HepG2 (cell line): Measurements from ENCODE around the gene GJD3. TPM values are rescaled to one million over a fixed set of nuclear protein-coding genes. Genes with fewer than 3 reads are reported as not detected.

ENCODE experiments used
- EEA1 ChIP-seq: sonication (generic); formaldehyde crosslinking; IDR thresholded peaks from 2 replicates; pipeline ENCODE4 v1.5.1; 2020; ENCODE audit warnings: mild to moderate bottlenecking, missing genetic modification reagents, borderline replicate concordance
- KDM6A ChIP-seq: IDR thresholded peaks from 2 replicates; pipeline ENCODE4 v1.6.1; 2016; ENCODE audit warnings: low read depth
- LCORL ChIP-seq, 2 experiments: fragments of 450-650 bp in 1 of 2; sonication (generic) in 1 of 2; formaldehyde crosslinking in 1 of 2; IDR thresholded peaks; 2 replicates each; pipeline versions ENCODE4 v1.5.0 to v1.6.1; 2017 to 2020; ENCODE audit warnings: antibody characterized with exemption in 1 of 2, missing genetic modification reagents in 1 of 2
- SAP130 ChIP-seq: IDR thresholded peaks from 2 replicates; pipeline ENCODE4 v1.6.1; 2016; ENCODE audit warnings: low read depth
- ZNF12 ChIP-seq: sonication (generic); formaldehyde crosslinking; IDR thresholded peaks from 2 replicates; pipeline ENCODE4 v1.5.0; 2020; ENCODE audit warnings: missing genetic modification reagents
- ZNF713 ChIP-seq: sonication (generic); formaldehyde crosslinking; IDR thresholded peaks from 2 replicates; pipeline ENCODE4 v1.4.0; 2020; ENCODE audit warnings: mild to moderate bottlenecking, missing genetic modification reagents
- polyA plus RNA-seq, 8 experiments: library from polyadenylated mRNA; depleted of rRNA in 3 of 8; stranded (reverse) in 7 of 8; unstranded in 1 of 8; fragments of >200 nt; fragmentation: Illumina TruSeq in 4 of 8; extraction: Trizol in 4 of 8; gene quantifications; 2 replicates each; pipeline versions ENCODE4 v1.2.1 to v1.2.3, GENCODE V29; 2011 to 2016; ENCODE audit warnings: low read depth in 4 of 8, missing spikeins in 1 of 8, mixed read lengths in 1 of 8; ENCODE audit not compliant: insufficient read depth in 1 of 8
- total RNA-seq, 5 experiments: library from RNA; depleted of rRNA; stranded (reverse); fragments of >200 nt; fragmentation: Illumina TruSeq; extraction: Trizol; gene quantifications; 2 replicates each; pipeline ENCODE4 v1.2.3, GENCODE V29; 2016; ENCODE audit warnings: low read depth in 1 of 5
- TF ChIP-seq, protein P1 (sequence below): sonication (generic); formaldehyde crosslinking; IDR thresholded peaks from 2 replicates; pipeline ENCODE4 v1.5.1; 2020; ENCODE audit warnings: missing genetic modification reagents, mild to moderate bottlenecking, borderline replicate concordance
- TF ChIP-seq, protein P2 (sequence below): sonication (generic); formaldehyde crosslinking; IDR thresholded peaks from 2 replicates; pipeline ENCODE4 v1.5.0; 2020; ENCODE audit warnings: mild to moderate bottlenecking, missing genetic modification reagents, borderline replicate concordance
- TF ChIP-seq, protein P3 (sequence below): sonication (generic); formaldehyde crosslinking; IDR thresholded peaks from 2 replicates; pipeline ENCODE4 v1.4.0; 2020; ENCODE audit warnings: missing genetic modification reagents, low read depth, mild to moderate bottlenecking, borderline replicate concordance
- TF ChIP-seq, protein P4 (sequence below): sonication (generic); formaldehyde crosslinking; IDR thresholded peaks from 2 replicates; pipeline ENCODE4 v1.8.0; 2022; ENCODE audit warnings: missing genetic modification reagents, mild to moderate bottlenecking, borderline replicate concordance

Gene GJD3
- total and polyA plus RNA-seq, 2 of the 13 experiments (the other 11 are each of a cell fraction or from before 2014, with no cell fraction given): not detected

DNA sequence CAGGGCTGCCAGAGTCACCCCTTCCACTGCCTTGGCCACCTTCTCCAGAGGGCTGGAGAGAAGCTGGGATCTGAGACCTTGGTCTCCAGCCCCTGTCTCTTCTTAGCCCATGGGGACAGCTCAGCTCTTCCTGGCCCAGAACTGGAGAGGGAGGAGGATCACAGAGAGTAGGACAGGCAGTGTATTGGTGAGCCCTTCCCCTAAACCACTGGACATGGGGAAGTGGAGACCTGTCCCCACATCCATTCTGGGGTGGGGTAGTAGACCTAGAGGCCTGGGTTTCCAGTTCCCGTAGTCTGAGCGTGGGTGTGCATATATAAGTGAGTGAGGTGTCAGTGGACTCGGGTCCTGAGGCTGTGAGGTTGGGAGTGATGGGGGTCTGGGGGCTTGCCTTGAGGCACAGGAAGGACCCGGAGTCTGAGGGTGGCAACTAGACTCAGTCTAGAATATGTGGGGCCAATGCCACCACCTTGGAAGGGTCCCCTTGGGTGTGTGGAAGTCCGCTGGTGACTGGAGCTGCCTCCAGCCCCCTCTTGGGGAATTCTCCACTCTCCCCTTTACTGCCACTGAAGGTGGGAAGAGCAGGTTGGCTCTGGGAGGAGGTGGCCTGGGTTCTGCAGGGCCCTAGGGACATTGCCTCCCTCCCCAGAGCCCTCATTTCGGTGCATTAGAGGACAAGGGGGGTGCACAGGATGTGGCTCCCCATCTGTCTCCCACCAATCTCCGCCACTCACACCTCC, 19.9 kb downstream of the GJD3 start (continued):
- no peak for TF ChIP-seq SAP130 (CRISPR knock-in tag)
- TF ChIP-seq, protein P1, sequence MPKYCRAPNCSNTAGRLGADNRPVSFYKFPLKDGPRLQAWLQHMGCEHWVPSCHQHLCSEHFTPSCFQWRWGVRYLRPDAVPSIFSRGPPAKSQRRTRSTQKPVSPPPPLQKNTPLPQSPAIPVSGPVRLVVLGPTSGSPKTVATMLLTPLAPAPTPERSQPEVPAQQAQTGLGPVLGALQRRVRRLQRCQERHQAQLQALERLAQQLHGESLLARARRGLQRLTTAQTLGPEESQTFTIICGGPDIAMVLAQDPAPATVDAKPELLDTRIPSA: 0 out of 2 replicates have a peak, but pooled peaks have one; percentile 2
- TF ChIP-seq ZNF713 (CRISPR knock-in tag): no peak
- no peak for TF ChIP-seq LCORL (IDR thresholded peaks at IDR 0.05)
- no peak for TF ChIP-seq LCORL (CRISPR knock-in tag; IDR thresholded peaks at IDR 0.05)
- TF ChIP-seq, protein P2, sequence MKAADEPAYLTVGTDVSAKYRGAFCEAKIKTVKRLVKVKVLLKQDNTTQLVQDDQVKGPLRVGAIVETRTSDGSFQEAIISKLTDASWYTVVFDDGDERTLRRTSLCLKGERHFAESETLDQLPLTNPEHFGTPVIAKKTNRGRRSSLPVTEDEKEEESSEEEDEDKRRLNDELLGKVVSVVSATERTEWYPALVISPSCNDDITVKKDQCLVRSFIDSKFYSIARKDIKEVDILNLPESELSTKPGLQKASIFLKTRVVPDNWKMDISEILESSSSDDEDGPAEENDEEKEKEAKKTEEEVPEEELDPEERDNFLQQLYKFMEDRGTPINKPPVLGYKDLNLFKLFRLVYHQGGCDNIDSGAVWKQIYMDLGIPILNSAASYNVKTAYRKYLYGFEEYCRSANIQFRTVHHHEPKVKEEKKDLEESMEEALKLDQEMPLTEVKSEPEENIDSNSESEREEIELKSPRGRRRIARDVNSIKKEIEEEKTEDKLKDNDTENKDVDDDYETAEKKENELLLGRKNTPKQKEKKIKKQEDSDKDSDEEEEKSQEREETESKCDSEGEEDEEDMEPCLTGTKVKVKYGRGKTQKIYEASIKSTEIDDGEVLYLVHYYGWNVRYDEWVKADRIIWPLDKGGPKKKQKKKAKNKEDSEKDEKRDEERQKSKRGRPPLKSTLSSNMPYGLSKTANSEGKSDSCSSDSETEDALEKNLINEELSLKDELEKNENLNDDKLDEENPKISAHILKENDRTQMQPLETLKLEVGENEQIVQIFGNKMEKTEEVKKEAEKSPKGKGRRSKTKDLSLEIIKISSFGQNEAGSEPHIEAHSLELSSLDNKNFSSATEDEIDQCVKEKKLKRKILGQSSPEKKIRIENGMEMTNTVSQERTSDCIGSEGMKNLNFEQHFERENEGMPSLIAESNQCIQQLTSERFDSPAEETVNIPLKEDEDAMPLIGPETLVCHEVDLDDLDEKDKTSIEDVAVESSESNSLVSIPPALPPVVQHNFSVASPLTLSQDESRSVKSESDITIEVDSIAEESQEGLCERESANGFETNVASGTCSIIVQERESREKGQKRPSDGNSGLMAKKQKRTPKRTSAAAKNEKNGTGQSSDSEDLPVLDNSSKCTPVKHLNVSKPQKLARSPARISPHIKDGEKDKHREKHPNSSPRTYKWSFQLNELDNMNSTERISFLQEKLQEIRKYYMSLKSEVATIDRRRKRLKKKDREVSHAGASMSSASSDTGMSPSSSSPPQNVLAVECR (CRISPR knock-in tag): no peak
- 0 out of 2 replicates have a peak, but pooled peaks have one; percentile 2 for TF ChIP-seq EEA1 (CRISPR knock-in tag)
- TF ChIP-seq, protein P3, sequence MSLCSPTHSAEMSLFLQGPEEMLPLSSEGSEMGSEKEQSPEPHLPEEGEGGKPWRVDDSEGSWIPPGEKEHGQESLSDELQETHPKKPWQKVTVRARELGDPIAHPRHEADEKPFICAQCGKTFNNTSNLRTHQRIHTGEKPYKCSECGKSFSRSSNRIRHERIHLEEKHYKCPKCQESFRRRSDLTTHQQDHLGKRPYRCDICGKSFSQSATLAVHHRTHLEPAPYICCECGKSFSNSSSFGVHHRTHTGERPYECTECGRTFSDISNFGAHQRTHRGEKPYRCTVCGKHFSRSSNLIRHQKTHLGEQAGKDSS (CRISPR knock-in tag): 0 out of 2 replicates have a peak, but pooled peaks have one; percentile 7
- TF ChIP-seq KDM6A (CRISPR knock-in tag): no peak
- no peak for TF ChIP-seq ZNF12 (CRISPR knock-in tag)
- TF ChIP-seq, protein P4, sequence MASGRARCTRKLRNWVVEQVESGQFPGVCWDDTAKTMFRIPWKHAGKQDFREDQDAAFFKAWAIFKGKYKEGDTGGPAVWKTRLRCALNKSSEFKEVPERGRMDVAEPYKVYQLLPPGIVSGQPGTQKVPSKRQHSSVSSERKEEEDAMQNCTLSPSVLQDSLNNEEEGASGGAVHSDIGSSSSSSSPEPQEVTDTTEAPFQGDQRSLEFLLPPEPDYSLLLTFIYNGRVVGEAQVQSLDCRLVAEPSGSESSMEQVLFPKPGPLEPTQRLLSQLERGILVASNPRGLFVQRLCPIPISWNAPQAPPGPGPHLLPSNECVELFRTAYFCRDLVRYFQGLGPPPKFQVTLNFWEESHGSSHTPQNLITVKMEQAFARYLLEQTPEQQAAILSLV (CRISPR knock-in tag): no peak
